ENCODE data around the gene POU6F1.

DNA sequence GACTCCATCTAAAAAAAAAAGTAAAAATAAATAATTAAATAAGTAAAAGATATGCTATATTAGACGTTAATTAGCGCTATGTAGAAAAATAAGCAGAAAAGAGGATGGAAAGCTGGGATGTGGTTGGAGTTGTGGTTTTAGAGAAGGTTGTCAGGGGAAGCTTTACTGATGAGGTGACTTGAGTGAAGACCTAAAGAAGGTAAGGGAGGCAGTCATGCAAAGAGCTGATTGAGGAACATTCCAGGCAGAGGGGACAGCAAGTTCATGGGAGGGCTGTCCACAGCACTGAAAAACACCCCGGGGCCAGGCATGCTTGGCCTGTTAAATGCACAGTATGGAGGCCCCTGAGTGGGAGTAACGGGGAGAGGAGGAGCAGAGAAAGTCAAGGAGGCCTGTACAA, 36.7 kb upstream of the POU6F1 start:
- TF ChIP-seq POLR2A (IDR thresholded peaks at IDR 0.05): no peak
- TF ChIP-seq, protein P1, sequence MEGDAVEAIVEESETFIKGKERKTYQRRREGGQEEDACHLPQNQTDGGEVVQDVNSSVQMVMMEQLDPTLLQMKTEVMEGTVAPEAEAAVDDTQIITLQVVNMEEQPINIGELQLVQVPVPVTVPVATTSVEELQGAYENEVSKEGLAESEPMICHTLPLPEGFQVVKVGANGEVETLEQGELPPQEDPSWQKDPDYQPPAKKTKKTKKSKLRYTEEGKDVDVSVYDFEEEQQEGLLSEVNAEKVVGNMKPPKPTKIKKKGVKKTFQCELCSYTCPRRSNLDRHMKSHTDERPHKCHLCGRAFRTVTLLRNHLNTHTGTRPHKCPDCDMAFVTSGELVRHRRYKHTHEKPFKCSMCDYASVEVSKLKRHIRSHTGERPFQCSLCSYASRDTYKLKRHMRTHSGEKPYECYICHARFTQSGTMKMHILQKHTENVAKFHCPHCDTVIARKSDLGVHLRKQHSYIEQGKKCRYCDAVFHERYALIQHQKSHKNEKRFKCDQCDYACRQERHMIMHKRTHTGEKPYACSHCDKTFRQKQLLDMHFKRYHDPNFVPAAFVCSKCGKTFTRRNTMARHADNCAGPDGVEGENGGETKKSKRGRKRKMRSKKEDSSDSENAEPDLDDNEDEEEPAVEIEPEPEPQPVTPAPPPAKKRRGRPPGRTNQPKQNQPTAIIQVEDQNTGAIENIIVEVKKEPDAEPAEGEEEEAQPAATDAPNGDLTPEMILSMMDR (IDR thresholded peaks at IDR 0.05): no peak
